ENCODE measurements around the gene BPIFB6. TPM values are rescaled to one million over a fixed set of nuclear protein-coding genes. Genes with fewer than 3 reads are reported as not detected.

The BPIFB6 gene
- polyA plus RNA-seq, 3 donors: not detected

DNA sequence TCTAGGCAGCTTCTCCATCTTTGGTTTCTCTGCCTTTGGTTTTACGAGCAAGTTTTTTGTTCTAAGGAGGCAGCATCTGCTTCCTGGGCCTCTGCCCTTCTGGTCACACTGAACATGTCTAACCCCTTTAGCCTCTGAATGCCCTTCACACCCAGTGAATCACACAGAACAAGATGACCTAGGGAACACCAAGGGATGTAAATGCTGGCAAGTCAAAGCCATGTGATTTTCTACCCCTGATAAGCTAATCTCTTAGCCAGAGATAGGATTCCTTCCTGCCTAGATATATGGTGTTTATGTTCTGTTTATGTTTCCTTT lies 7.2 kb upstream of the BPIFB6 start:
- WGBS, 3 donors: 64 to 82% (median 68%) methylated on average over 1 of the region's 1 CpG
- no peak overlapping the region for H3K27ac ChIP-seq (ENCODE audit: low read depth, low read length)

GRCh38 chr20:33024609-33025317 lies 6.7 kb upstream of the BPIFB6 start:
- 59 to 76% (median 75%) methylated on average over 5 of the region's 5 CpGs for WGBS, 3 donors
- H3K27ac ChIP-seq (ENCODE audit: low read depth, low read length): no peak overlapping the region

DNA sequence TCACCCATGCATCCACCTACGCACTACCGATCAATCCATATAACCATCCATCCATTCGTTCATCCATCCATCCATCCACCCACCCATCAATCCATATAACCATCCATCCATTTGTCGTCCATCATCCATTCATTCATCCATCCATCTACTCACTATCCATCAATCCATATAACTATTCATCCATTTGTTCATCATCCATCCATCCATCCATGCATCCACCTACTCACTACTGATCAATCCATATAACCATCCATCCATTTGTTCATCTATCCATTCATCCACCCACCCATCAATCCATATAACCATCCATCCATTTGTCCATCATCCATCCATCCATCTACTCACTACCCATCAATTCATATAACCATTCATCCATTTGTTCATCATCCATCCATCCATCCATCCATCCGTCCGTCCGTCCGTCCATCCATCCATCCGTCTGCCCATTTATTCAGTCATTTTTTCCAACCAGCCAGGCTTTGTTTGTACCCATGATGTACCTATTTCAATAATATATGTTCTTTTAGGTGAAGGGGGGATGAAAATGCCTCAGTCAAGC lies 6.1 kb upstream of the BPIFB6 start:
- H3K27ac ChIP-seq (ENCODE audit: low read depth, low read length): no peak overlapping the region
- 50 to 97% (median 52%) methylated on average over 9 of the region's 9 CpGs for WGBS, 3 donors

GRCh38 chr20:33026072-33026778 lies 5.2 kb upstream of the BPIFB6 start:
- H3K27ac ChIP-seq (ENCODE audit: low read depth, low read length): no peak overlapping the region
- WGBS, 3 donors: 50 to 72% (median 65%) methylated on average over 5 of the region's 5 CpGs

DNA sequence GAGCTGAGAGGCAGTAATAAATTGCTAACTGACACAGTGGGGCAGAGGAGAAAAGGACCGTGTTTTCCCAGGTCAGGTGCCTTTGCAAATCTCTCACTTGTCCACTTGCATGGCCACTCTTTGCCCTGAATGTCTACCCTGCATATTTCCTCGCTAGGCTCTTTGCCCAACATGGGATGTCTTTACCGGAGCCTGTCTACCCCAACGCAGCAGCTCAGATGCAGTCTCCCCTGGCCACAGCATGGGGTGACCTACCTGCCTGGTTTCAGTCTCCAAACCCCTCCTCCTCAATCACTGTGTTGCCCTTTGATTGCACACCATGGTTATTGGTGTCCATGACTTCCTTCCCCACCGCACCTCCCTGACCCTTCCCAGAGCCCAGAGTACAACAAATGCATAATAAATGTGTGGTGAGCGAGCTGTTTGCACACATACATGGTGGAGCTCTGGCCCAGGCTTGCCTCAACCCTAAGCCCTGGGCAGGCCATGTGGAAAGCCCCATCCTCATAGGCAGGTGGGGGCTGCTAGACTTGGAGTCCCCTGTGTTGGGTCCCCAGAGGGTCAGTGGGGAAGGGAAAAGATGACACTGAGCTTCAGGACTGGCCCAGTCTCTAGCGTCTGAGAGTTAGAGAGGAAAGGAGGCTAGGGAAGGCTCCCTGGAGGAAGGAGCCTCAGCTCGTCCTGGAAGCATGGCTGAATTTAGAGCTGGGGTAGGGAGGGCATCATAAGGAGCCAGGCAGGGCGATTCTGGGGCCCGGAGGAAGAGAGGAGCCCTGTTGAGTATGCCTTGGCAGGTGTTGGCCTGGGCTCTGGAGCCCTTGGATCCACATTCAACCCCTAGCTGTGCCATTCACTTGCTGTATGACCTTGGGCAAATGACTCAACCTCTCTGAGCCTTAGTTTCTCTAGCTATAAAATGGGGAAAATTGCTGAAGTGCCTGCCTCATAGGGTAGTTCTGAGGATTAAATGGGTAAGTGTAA lies 4.4 kb upstream of the BPIFB6 start:
- WGBS, 3 donors: 66 to 82% (median 78%) methylated on average over 10 of the region's 10 CpGs
- H3K27ac ChIP-seq (ENCODE audit: low read depth, low read length): no peak overlapping the region

DNA sequence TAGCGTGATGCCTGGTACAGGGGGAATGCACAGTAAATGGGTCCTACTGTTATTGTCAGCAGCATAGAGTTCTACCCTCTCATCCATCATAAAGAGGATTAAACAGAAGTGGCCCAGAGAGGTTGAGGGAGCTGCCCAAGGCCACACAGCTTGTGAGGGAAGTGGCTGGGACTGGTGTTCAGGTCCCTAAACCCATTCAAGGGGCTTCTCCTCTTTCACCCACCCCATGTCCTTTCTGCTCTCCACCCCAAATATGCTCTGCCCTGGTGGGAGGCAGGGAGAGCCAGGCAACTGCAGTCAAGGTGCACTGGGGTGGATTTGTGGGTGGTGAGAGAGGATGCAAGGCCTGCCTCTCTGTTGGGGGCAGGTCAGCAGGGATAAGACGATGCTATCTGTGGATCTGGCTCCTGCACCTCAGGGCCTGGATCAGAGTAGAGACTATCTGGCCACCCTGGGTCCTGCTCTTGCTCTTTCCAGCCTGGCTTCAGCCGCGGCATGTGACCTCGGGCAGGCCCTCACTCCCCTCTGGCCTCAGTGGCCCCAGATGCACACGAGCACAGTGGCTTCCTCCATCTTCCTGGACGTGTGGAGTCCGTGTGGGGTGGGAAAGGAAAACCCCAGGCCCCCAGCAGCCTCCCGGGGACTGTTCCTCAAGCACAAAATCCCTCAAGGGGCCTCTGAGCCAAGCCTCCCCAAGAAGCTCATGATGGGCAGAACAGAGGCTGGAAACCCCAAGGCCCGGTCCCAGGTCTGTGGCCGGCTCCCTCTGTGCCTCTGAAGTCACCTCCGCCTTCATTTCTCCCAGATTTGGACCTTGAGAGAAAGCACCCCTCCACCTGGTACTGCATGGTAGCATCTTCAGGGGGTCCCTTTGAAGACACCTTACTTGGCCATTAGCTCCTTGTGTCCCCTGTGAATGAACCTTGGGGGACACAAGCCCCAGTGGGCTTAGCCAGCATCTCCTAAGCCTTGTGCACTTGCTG lies 3.4 kb upstream of the BPIFB6 start:
- 69 to 77% (median 70%) methylated on average over 12 of the region's 12 CpGs for WGBS, 3 donors
- H3K27ac ChIP-seq (ENCODE audit: low read depth, low read length): no peak overlapping the region

DNA sequence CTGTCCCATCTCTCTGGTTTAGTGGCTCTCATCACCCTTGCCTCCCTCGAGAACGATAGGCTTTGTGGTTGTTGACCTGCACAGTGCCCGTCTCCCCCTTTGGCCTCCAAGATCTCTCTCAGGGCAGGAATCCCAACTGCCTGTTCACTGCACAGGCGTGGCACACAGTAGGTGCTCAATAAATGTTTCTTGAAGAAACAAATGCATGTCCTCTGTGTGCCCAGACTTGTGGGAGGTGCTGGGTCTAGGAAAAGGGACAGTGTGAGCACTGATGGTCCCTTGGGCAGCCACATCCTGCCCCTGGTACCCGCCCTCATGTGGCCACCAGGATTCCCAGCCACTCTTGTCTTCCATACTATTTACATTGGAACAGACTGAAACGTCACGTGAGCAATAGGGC lies 2.6 kb upstream of the BPIFB6 start:
- 57 to 80% (median 73%) methylated on average over 7 of the region's 7 CpGs for WGBS, 3 donors
- no peak overlapping the region for H3K27ac ChIP-seq (ENCODE audit: low read depth, low read length)

- 79 to 86% (median 79%) methylated on average over 9 of the region's 9 CpGs for WGBS, 3 donors
- H3K27ac ChIP-seq (ENCODE audit: low read depth, low read length): no peak overlapping the region
Observed at GRCh38 chr20:33030076-33030475, 1.4 kb upstream of the BPIFB6 start.

DNA sequence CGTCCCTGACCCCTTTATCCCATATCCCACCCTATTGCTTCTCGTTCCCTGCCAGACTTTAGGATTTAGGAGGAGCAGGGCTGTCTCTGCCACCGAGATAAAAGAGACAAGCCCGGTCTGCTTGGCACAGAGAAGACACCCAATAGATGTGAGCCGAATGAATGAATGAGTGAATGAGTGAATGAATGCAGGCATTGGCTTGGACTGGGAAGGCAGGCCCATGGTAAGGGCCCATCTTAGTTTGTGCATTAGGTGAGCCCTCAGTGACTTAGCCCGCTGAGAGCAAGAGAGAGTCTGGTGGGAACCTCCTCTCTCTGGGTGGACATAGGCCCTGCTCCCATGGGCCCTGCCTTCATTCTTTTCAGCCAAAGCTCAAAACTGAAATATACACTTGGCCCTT lies 879 bp upstream of the BPIFB6 start:
- no peak overlapping the region for H3K27ac ChIP-seq (ENCODE audit: low read depth, low read length)
- 77 to 87% (median 81%) methylated on average over 6 of the region's 6 CpGs for WGBS, 3 donors

- WGBS, 3 donors: 73 to 81% (median 77%) methylated on average over 6 of the region's 6 CpGs
- no peak overlapping the region for H3K27ac ChIP-seq (ENCODE audit: low read depth, low read length)
Observed at GRCh38 chr20:33032555-33032954, 1.1 kb downstream of the BPIFB6 start.

- 58 to 78% (median 71%) methylated on average over 5 of the region's 5 CpGs for WGBS, 3 donors
- H3K27ac ChIP-seq (ENCODE audit: low read depth, low read length): no peak overlapping the region
Observed at GRCh38 chr20:33033381-33033780, 1.9 kb downstream of the BPIFB6 start.

DNA sequence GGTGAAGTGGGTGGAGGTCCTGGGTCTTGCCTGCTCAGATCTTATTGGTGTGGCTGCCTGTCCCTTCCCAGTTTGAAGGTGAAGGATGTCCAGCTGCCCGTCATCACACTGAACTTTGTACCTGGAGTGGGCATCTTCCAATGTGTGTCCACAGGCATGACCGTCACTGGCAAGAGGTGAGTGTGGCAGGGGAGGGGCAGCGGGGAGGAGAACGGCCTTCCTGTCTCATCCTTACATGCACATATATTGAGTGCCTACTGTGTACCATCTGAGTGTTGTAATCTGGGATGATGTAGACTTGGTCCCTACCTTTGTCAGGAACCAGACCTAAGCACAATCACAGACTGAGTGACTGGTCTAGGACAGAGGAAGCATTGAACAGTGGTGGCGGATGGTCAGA lies 2.7 kb downstream of the BPIFB6 start:
- WGBS, 3 donors: 72 to 88% (median 74%) methylated on average over 5 of the region's 5 CpGs
- H3K27ac ChIP-seq (ENCODE audit: low read depth, low read length): no peak overlapping the region

DNA sequence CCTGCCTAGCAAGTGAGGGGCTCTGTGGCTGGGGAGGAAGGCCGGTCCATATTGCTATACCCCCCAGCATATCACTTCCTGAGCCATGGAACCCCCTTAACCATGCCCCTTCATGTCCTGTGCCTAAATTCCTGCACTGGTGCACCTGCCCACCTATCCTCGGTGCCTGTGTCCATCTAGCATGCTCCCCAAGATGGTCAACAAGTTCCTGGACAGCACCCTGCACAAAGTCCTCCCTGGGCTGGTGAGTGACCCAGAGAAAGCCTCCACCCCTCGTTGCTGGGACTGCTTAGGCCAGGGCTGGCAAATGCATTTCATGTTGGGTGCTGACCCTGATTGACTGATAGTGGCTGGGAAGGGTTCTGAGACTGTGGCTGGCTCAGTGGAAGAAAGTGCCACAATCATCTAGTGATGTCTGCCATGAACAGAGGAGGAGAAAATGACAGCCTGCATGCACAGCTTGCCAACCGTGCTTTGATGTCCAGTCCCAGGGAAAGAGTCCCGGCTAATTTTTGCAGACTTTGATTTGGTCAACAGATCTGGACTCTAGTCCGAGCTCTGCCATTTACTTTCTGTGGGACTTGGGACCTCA lies 3.5 kb downstream of the BPIFB6 start:
- 76 to 86% (median 76%) methylated on average over 6 of the region's 6 CpGs for WGBS, 3 donors
- no peak overlapping the region for H3K27ac ChIP-seq (ENCODE audit: low read depth, low read length)

DNA sequence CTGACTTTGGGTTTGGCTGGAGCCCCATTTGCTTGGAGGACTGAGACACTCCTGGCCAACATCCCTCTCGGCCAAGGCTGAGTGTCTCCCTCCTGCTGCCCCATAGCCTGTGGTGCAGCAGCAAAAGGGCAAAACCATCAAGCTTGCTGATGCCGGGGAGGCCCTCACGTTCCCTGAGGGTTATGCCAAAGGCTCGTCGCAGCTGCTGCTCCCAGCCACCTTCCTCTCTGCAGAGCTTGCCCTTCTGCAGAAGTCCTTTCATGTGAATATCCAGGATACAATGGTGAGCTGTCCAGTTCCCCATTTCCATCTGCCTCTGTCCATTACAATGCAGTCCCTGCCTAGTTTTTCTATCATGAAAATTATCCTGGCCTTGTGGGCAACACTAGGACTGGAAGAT lies 6.0 kb downstream of the BPIFB6 start:
- WGBS, 3 donors: 58 to 69% (median 60%) methylated on average over 5 of the region's 5 CpGs
- H3K27ac ChIP-seq (ENCODE audit: low read depth, low read length): no peak overlapping the region

- H3K27ac ChIP-seq (ENCODE audit: low read depth, low read length): no peak overlapping the region
- 81 to 88% (median 85%) methylated on average over 4 of the region's 4 CpGs for WGBS, 3 donors
Observed at GRCh38 chr20:33038243-33038642, 6.8 kb downstream of the BPIFB6 start.

GRCh38 chr20:33042430-33042829 lies 11.0 kb downstream of the BPIFB6 start:
- H3K27ac ChIP-seq (ENCODE audit: low read depth, low read length): no peak overlapping the region
- WGBS, 3 donors: 82 to 94% (median 86%) methylated on average over 3 of the region's 3 CpGs

DNA sequence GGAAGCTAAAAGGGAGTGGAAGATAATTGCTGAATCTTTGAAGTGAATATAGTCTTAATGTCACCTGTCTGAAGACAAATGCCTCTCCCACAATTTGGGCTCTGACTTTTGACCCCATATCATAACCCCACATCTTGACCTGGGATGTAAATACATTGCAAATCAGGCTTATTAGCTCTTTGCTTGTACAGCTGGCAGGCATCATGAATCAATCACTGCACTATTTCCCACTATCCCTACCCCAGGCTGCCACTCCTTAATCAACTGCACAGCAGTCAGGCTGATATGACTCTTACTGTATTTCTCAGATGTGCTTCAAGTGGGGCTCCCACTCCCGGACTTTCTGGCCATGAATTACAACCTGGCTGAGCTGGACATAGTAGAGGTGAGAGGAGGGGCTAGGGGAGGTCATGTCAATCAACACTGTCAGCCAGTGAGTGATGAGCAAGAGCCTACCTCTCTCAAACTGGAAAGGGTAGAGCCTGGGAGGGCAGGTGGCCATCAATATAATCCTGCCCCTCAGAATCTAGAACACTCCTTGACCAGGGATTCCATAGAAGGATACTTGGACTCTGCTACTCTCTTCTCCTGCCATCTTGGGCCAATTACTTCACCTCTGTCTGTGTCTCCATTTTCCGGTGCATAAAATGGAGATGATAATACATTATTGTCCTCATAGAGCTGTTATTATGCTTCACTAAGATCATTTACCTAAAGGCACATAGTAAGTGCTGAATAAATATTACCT lies 11.7 kb downstream of the BPIFB6 start:
- H3K27ac ChIP-seq (ENCODE audit: low read depth, low read length): no peak overlapping the region
- WGBS, 3 donors: 61 to 81% (median 74%) methylated on average over 2 of the region's 2 CpGs
